M059J (cell line): ENCODE data around the gene GLRA1. TPM values are rescaled to one million over a fixed set of nuclear protein-coding genes. Genes with fewer than 3 reads are reported as not detected.
A peak's percentile ranks its signal among the peaks of the same experiment; 100 is the strongest.

Experiments used
- DNase-seq: peaks from one replicate; pipeline ENCODE4 v3.0.0-alpha.2; 2012; ENCODE audit warnings: low read depth
- total RNA-seq: library from RNA; depleted of rRNA; stranded (reverse); fragments of >200 nt; shearing (Covaris generic); gene quantifications from 2 replicates; pipeline ENCODE4 v1.2.3, GENCODE V29; 2014; rRNA removed

GLRA1 gene
- total RNA-seq = not detected in 2 replicates

DNA sequence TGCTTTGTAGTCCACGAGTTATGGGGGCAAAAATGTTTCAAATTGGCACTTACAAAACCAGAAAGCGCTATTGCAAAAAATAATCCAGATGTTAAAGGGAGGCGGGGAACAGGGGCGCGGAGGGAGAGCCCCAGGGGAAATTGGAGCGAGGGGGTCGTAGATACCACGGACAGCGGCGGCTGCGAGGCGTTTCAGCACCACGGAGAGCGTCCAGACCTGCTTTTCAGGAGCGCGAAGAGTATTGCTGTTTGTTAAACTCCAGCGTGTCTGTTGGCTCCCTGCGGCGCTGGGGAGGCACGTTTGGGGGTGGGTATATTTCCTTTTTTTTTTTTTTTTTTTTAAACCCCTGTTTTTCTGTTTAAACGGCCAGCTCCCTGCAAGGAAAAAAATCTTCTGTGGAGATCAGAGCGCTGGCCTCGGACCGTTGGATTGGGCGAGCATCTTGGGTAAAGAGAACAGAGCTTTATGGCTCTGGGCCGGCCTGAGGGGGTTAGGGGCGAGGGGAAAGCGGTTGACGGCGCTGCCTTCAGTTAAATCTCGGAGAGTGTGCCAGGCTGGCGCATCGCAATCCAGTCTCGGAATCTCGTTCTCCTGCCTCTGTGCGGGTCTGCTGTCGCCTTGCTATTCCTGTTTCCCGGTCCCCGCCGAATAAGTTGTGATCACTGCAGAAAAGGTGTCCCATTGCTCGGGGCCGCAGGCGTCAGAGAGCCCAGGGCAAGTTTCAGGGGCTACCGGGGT is at the start of gene GLRA1:
Gene GLRA1, minus strand, starts transcription at position 288 of the 738 bp plus-strand sequence. CDS start 302 bp downstream, outside the sequence.
- DNase-seq = peak; percentile 25

DNA sequence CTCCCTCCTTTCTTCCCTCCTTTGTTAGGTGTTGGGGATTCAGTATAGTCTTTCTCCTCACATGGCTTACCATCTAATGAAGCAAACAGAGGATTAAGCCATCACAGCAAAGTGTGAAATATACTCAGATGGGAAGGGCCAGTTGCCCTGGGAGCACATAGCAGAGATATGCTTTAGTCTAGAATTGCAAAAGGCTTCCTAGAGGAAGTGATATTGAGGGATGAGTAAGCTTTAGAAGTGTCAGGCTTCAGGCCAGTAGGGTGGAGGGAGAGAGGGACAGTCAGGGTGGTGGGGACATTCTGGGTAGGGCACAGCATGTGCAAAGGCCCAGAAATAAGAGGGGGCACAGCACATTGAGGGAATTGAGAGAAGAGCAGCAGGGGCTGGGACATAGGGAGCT is 46.2 kb upstream of the GLRA1 start:
- no peak for DNase-seq

DNA sequence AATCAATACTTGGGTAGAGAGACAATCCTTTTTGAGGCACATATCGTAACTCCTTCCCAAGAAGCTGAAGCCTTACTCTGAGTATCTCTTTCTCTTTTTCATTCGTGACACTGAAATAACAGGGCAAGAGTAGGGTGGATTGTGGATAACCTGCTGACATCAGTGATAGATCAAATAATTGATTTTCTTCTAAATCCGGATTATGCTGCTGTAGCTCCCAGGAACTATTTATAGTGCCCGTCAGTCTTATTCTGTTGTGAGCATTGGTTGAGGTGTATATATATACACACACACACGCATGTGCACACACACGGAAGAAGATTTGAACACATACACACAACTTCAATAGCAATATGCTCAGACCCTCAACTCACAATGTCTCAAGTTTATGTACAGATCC is 43.2 kb upstream of the GLRA1 start:
- DNase-seq = no peak

DNA sequence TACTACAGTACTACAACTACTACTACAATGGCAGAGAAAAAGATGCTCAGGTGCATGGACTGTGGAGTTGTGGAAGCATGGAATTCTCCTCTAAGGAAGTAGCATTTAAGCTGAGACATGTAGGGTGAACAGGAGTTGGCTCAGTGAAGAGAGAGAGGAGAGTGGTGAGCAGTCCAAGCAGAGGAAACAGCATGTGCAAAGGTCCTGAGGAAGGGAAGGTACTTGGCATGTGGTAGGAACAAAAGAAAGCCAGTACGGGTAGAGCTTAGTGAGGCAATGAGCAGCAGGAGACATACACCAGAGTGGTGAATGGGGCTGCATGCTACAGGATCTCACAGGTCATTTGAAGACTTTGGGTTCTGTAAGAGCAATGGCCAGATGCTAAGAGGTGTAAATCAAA is 41.4 kb upstream of the GLRA1 start:
- DNase-seq = no peak

DNA sequence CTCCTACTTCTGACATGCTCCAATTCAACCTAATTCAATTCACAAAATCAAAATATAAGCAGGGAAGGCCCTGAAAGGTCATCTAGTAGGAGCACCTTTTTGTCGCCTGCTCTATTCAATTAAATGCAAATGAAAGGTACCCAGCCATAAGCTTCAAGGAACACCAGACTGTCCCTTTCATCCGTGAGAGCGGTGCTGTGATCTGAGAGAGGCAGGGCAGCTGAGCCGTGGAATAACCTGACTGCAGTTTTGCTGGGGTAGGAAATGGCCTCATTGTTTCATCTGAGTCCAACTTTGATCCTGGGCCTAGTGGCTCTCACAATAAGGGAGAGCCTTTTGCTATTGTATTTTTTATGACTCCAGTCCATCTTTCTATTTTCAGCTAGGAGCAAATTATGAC is 39.8 kb upstream of the GLRA1 start:
- DNase-seq = no peak

DNA sequence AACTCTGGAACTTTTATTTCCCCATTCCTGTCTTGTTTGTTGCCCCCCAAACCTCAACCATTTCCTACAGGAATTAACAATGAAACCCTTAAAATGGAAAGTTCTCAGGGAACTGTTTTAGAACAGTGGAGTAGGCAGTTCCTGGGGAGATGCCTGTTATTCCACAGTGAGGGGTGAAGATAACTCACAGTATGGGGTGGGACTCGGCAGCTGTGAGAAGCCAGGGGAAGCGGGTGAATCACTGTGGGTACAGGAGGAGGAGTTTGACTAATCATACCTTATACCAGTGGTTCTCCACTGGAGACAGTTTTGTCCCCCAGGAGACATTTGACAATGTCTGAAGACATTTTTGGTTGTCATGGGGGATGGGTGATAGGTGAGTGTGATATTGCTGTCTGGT is 36.9 kb upstream of the GLRA1 start:
- DNase-seq = no peak

DNA sequence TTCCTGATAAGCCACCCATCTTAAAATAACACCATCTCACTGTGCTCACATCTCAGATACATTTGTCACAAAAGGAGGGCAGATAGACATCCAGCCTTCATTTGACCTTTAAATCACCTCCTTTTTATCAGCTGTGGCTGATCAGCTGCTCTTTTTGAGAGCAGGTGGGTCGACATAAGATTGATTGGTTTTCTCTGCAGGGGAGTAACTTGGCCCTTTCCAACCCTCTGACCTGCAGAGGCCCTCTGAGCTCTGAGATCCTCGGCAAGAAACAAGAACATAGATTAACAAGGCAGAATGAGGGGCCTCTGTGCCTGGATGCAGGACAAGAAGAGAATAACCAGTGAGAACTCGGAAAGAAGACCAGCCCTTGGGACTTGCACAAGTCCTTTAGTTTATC is 33.5 kb upstream of the GLRA1 start:
- no peak for DNase-seq

DNA sequence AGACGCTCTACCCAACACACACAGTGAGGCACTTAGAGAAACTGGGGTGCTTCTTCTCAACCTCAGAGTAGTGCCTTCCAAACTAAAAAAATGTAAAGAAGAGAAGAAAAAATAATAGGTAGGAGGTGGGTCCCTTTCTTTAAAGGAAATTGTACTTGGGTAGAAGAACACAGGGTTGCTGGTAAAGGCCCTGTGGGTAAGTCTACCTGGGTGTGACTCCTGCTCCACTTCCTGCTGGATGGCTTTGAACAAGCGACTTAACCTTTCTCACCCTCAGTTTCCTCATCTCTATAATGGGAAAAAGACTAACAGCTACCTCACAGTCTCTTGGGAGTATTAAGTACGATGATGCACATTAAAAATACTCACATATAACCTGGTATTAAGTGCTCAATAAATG is 32.1 kb upstream of the GLRA1 start:
- DNase-seq = no peak

DNA sequence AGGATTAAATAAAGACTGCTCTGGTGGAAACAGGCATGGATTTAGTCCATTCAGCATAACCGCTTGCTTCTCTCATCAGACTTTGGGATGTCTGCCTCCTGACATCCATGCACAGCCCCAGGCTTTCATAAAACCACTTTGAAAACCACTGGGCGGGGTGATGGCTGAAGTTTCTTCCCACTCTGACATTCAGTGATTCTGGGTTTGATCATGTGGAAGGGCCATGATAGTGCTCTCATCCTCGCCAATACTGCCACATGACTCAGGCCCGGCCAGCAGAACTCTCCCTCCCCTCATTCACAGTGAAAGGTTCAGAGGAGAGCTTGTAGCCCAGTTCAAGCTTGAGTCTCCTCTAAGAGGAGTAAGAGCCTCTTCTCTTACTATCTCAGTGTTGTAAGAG is 29.6 kb upstream of the GLRA1 start:
- no peak for DNase-seq

DNA sequence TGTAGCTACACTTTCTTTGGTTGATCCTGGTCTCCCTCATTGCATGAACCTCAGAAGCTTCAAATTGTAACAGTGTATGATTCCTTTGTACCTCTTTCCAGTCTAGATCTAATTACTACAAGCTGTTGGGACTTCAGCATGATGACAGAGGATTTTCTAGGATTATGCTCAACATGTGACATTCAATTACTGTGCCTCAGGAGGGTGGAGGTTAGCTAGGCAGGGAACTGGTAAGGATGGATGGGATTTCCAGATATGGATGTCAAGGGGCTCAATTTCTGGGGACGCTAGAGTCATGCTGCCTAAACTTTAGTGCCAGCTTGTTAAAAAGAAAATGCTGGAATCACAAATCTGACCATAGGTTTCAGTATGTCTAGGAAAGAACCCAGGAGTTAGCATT is 29.2 kb upstream of the GLRA1 start:
- no peak for DNase-seq

DNA sequence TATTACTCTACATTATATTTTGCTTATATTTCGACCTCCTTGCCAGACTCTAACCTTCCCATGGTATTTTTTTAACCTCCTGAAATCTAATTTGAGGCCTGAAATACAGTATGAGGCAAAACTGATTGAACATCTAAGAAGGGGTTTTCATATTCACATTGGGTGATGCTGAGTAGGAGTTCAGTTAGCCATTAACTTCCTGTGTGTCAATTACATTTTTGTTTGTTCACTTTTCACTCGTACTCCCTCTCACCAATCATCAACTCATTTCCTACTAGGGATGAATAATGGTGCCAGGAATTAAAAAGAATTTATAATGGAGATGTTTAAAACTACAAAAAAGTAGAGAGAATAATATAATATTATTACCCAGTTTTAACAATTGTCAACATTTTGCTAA is 27.6 kb upstream of the GLRA1 start:
- no peak for DNase-seq

DNA sequence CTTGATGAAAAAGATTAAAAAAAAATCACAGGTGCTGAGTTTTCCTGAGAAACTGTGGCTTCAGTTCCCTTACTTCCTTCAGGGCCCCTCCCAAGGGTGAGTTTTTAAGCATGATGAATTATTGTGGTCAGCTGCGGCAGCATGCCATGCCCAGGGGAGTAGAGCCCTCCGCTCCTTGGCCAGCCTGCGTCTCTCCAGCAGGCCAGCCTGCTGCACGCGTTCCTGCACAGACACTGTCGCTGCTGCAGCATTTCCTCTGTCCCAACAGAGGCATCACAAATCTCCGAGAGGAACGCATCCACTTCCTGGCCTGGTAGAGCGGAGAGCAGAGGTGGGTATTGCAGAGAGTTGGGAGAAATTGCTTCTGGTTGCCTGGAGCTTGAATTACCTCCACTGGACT is 26.1 kb upstream of the GLRA1 start:
- no peak for DNase-seq

DNA sequence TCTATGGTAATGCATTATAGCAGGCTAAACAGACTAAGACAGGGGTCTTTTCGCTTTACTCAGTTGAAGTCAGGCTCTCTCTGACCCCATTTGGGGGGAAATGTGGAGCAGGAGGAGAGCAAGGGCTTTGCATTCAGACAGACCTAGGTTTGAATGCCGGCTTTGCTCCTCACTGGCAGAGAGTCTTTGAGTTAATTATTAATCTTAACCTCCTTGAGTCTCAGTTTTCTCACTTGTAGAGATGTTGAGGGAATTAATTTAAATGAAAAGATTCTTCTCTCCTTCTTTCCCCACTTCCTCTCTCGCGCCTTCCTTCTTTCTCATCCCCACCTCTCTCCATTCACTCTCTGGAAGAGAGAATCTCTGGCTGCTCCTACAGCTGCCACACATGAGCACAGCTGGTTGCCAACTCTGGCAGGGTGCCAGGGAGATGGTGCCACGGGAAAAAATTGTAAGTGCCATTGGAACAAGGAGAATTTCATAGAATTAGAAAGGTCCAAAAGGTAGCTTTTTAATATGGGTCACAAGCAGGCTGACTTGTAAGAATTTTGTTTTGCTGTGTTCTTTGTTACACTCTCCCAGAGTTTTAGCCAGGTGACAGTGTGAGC is 25.2 kb upstream of the GLRA1 start:
- no peak for DNase-seq

DNA sequence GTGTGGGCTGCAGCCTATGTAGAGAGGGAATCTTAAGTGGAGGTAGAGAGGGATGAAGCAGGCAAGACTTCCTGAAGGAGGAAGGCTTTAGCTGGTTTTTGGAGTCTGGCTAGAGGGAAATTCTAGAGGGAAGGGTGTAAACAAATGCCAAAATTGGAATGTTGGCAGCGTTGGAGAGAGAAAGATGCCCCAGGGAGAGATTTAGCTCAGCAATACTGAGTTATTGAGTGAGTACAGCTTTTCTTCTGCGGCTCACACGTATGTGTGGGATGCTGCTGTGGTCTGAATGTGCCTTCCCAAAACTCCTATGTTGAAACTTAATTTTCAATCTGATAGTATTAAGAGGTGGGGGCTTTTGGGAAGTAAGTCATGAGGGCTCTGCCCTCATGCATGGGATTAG is 24.5 kb upstream of the GLRA1 start:
- DNase-seq = no peak

DNA sequence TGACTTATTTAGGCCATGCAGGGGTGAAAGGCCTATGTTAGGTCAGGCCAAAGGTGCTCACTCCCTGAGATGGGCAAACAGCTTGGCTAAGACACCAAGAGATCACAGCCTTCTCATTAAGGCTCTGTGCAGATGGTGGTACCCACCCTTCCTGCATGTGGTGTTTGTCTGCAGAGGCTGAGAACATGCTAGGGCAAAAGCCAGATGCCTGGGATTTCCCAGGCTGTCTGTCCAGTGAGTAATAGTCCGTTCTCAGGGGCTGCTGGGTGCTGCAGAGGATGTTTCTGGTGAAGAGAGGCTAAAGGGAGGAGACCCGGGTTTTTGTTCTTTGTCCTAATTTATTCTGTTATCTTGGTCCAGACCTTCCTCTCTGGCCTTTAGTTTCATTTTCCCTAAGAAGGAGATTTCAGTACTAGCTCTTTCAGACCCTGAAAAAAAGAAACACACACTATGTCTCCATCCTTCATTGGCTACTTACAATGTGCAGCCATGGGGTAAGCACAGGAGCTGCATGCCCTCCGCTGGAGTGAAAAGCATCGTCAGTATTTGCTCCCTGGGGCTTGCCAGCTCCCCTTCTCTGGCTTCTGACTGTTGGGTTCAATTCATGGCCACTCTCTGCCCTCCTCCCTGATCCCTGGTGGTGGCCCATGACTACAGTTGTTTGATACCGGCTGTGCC is 23.4 kb upstream of the GLRA1 start:
- DNase-seq = no peak

DNA sequence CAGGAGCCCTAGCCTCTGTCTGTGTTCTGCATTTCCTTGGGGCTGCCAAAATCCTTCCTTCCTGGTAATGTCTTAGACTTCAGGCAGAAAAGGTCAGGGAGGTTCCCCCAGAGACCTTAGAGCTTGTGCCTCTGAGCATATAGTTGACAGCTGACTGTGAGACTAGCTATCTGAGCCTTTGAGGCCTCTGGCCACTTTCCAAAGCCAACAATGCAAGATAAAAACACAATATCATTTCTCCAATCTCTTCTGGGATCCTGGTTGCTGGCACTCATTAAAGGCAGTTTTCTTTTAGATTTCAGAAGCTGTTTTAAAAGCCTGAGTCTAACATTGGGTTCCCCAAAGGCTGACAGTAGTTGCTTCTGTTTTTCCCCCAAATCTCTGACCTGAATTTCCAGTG is 13.2 kb upstream of the GLRA1 start:
- no peak for DNase-seq

DNA sequence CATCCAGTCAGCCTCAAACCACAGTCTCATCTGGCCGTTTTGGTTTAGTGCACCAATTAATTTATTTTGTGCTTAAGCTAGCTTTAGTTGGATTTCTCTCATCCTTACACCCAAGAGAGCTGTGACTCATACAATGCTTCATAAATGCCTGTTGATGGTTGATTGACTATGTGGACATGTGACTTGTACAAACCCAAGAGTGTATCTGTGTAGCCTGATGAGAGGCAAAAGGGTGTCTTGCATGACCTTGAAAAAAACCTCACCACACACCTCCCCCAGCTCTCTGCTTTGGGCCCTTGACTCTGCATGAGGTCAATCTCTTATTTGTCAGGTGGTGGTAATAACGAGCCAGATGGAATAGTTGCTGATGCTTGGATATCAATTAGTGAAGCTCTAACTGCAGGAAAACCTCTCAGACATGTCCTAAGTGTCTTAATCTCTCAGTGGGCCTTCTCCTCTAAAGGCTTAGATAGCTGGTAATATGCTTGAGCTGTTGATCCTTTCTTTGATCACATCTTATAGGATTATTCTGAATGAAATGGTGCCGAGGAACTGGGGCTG is 10.6 kb upstream of the GLRA1 start:
- DNase-seq = no peak

DNA sequence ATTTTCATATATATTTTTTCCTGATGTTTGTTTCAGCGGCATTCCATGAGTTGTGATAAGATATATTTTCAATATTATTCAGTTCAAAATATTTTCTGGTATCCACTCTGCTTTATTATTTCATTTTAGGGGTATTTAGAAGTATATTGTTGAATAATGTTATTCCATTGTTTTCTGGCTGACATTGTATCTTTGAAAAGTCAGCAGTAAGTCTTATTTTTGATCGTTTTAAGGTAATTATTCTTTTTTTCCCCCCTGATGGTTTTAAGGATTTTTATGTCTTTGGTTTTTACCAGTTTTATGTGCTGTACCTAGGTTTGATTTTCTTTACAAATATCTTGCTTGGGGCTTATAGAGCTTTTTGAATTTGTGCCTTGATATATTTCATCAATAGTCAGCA is 6.6 kb upstream of the GLRA1 start:
- DNase-seq = no peak

DNA sequence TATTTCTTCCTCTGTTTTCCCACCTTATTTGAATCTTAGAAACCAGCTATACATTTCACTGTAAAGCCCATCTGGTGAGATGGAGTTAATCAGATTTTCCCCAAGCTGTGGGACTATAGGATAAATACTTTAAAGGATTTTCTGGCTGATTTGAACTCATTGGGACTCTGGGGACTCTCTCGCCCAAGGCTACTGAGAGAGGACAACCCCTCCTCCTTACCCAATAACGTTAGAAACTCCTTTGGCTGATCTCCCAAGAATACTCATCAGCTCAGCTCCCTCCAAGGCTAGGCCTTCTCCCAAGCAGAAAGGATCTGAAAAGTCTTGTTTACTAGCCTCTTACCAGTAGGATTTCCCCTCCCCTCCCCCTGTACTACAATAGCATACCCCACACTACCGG is 1.5 kb upstream of the GLRA1 start:
- no peak for DNase-seq

DNA sequence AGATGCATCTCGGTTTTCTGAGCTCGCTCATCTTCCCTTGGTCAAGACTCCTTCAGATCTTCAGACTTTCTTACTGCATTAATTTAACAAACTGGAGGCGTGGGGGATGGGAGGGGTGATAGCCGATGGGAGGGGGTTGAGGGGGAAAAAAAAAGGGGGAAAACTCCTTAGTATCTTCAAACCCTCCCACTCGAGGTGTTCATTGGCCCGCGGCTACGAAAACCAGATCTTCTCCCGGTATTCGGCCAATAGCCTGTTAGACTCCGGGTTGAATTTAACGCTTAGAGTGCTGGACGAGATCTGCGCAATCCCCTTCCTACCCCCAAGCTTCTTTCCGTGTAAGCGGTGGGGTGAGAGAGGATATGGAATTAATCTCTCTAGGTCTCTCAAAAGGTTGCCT is 689 bp upstream of the GLRA1 start:
- no peak for DNase-seq

DNA sequence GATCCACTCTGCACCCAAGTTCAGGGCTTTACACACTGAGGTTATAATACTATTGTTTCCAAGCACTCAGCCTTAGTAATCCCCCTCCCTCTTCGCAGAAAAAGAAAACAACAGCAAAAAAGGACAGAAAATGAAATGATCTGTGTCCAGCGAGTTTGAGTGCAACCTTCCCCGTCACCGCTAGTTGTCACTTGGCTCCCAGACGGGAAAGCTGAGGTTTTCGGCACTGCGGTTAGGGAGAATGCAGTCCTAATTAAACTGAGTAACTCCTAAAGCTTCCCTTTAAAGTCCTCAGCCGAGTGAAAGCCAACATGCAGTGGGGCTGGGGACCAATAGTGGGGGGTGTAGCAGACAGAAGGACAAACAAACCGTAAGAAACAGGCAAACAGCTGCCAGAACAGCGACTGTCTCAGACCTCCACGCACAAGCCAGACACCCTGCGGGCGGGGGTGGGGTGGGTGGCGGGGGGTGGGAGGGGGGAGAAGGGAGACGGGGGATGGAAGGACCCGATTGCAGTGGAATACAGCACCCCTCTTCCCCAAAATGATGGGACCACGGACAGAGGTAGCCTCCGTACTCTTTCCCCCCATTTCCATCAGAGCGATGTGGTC is 680 bp downstream of the GLRA1 start:
- DNase-seq = peak; percentile 18

DNA sequence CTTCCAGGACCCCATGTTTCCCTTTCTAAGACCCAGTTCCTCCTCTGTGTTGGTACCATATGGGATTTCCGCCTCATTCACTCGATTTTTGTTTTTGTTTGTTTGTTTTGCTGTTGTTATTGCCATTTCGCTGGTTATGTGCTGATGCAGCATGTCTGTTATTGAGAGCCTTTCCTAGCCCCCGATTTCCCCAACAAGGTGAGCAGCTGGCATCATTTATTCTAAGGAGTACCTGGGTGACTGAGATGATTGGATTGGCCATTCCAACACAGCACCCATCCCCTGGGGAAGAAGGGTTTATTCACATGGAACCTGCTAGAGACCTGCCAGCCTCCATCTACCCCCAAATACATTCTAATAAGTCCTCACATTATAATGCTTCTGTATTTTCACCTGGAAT is 2.7 kb downstream of the GLRA1 start:
- DNase-seq = no peak

DNA sequence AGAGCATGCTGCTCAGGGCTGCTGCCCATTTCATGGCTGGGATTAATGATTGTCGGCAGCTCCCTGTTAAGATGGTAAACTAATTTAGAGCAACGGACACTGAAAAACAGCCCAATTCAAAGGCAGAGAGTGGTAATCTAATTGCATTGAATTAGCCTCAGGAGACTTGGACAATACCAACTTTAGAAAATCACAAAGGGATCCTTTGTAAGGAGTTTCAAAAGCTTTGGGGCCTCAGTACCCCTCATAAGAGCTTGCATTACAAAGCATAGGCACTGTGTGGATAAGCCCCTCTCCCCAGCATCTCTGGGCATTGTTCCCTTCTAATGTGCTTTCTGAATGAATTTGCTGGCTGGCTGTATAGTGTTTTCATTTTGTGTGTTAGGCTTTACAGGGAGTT is 6.7 kb downstream of the GLRA1 start:
- DNase-seq = no peak
